OCI-M2 (cell line): ENCODE measurements around the gene PXMP4.
"Not testable (repeated sequence)": the region's sequence is repeated elsewhere in the genome, so short reads cannot be mapped to it uniquely, and the experiment has no call there.

Experiments used
- DNase-seq: peaks from one replicate; lab custom pipeline; 2025; ENCODE audit not compliant: unreplicated experiment; lab: John Stamatoyannopoulos, UW

Gene PXMP4, protein sequence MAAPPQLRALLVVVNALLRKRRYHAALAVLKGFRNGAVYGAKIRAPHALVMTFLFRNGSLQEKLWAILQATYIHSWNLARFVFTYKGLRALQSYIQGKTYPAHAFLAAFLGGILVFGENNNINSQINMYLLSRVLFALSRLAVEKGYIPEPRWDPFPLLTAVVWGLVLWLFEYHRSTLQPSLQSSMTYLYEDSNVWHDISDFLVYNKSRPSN

DNA sequence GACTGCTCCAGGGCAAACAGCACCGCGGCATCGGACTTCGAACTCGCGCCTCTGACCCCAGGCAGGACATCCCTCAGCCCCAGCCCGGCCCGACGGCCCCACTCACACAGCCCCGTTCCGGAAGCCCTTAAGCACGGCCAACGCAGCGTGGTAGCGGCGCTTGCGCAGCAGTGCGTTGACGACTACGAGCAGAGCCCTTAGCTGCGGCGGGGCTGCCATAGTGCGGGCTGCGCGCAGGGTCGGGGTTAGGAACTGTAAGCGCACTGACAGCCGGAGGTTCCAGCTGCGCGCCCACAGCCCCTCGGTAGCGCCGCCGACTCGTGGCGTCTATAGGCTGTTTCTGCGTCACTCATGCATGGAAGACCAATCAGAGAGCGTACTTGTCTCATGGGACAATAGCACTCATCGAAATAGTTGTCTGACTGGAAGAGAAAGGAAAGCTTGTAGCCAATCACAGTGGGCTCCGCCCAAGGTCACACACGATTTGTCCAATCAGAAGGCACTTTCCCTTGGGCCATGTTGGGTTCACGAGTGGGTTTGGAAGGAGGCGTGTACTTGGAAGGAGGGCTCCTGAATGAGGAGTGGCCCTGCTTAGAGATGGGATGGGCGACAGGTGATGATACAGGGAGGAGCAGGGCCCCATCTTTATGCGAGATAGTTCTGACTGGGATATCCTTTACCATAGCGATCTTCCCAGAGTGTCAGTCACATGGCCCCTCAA, at the start of gene PXMP4:
Gene PXMP4, minus strand, starts transcription at position 322 of the 721 bp plus-strand sequence. Its CDS starts 103 bp downstream, at position 219.
- peak; percentile 94 for DNase-seq

GRCh38 chr20:33769043-33769442, 48.9 kb upstream of the PXMP4 start:
- DNase-seq = no peak

- DNase-seq = no peak
These were observed 47.6 kb upstream of the PXMP4 start for GRCh38 chr20:33767777-33768138.

DNA sequence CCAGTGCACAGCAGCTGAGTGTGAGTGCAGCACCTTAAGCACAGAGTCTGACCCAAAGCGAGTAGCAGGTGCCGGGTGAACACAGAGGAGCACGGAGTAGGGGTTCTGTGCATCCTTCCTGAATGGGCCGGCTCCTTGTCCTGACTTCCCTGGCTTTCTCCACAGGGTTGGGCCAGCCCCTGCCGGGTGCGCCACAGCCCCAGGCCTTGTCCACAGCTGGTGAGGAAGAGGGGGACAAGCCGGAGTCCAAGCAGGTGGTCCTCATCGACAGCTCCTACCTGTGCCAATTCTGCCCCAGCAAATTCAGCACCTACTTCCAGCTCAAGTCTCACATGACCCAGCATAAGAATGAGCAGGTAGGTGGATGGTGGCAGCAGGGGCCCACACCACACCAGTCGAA, 46.6 kb upstream of the PXMP4 start:
- DNase-seq = no peak

GRCh38 chr20:33765592-33765991, 45.5 kb upstream of the PXMP4 start:
- DNase-seq = no peak

GRCh38 chr20:33765099-33765498, 45.0 kb upstream of the PXMP4 start:
- DNase-seq = no peak

GRCh38 chr20:33761698-33762250, 41.7 kb upstream of the PXMP4 start:
- DNase-seq = no peak

- no peak for DNase-seq
These were observed 37.3 kb upstream of the PXMP4 start for GRCh38 chr20:33757458-33757857.

- DNase-seq = no peak
These were observed 36.9 kb upstream of the PXMP4 start for GRCh38 chr20:33757046-33757445.

DNA sequence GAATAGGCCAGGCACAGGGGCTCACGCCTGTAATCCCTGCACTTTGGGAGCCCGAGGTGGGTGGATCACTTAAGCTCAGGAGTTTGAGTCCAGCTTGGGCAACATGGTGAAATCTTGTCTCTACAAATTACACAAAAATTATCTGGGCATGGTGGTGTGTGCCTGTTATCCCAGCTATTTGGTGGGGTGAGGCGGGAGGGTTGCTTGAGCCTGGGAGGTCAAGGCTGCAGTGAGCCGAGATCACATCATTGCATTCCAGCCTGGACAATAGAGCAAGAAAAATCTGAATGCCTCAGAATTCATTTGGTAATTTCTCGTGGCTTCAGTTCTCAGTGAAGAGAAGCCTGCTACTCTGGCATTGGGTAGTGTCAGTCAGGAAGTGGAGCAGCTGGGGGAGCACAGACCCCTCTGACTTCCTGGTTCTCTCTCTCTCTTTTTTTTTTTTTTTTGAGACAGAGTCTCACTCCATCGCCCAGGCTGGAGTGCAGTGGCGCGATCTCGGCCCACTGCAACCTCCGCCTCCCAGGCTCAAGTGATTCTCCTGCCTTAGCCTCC, 35.9 kb upstream of the PXMP4 start:
- not testable (repeated sequence) for DNase-seq

DNA sequence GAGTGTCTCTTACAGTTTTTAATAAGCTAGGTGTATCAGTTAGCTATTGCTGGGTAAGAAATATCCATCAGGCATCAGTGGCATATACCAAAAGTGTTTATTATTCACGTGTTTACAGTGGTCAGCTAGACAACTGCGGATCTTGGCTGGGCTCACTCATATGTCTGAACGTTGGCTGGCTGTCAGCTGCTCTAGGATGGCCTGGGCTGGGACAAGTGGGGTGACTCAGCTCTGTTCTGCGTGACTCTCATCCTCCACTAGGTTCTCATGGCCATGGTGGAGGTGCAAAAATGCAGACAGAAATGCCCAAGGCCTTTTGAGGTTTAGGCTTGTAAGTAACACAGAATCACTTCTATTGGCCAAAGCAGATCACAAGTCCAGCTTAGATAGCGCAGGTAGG, 33.7 kb upstream of the PXMP4 start:
- DNase-seq = no peak

GRCh38 chr20:33753143-33753542, 33.0 kb upstream of the PXMP4 start:
- DNase-seq = no peak

- DNase-seq = no peak
These were observed 31.7 kb upstream of the PXMP4 start for GRCh38 chr20:33751775-33752174.

DNA sequence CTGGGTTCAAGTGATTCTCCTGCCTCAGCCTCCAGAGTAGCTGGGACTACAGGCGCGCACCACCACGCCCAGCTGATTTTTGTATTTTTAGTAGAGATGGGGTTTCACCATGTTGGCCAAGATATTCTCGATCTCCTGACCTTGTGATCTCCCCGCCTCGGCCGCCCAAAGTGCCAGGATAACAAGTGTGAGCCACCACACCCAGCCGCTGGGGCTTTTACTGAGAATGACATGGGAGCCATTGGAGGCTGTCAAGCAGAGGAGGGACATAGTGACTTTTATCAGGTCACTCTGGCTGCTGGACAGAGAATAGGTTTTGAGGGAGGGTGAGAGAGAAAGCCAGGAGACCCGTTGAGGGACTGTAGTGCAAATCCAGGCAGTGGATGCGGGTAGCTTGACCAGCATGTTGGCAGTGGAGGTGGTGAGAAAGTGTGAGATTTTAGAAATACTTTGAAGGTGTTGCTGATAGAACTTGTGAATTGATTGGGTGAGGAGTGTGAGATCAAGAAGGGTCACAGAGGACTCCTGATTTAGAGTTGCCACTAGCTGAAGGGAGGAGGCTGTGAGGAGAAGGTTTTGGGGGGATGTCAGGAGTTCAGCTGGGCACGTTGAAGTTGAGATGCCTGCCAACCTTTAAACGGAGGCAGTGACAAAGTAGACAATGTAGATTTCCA, 26.4 kb upstream of the PXMP4 start:
- DNase-seq = no peak

GRCh38 chr20:33744773-33745385, 24.8 kb upstream of the PXMP4 start:
- no peak for DNase-seq

- no peak for DNase-seq
These were observed 24.1 kb upstream of the PXMP4 start for GRCh38 chr20:33744181-33744580.

- no peak for DNase-seq
These were observed 20.1 kb upstream of the PXMP4 start for GRCh38 chr20:33740189-33740588.

GRCh38 chr20:33739493-33739892, 19.4 kb upstream of the PXMP4 start:
- no peak for DNase-seq

GRCh38 chr20:33736962-33737361, 16.9 kb upstream of the PXMP4 start:
- DNase-seq = no peak

- no peak for DNase-seq
These were observed 13.8 kb upstream of the PXMP4 start for GRCh38 chr20:33733654-33734576.
